ENCODE data around the gene SCFD2.

Gene SCFD2

GRCh38 chr4:53055716-53056403, 310.0 kb downstream of the SCFD2 start:
- no peak for TF ChIP-seq CTCF (IDR thresholded peaks at IDR 0.05; ENCODE audit: low read length, missing control alignments)
- no peak overlapping the region for H3K4me3 ChIP-seq (replicated peaks; ENCODE audit: low read depth, low read length)
- DNase-seq (ENCODE audit: low read depth) = no peak

- TF ChIP-seq CTCF (IDR thresholded peaks at IDR 0.05; ENCODE audit: low read length, missing control alignments) = no peak
- peak; percentile 88 for DNase-seq (ENCODE audit: low read depth)
- no peak overlapping the region for H3K4me3 ChIP-seq (replicated peaks; ENCODE audit: low read depth, low read length)
These were observed 310.6 kb downstream of the SCFD2 start for GRCh38 chr4:53055274-53055673.

- H3K4me3 ChIP-seq (replicated peaks; ENCODE audit: low read depth, low read length) = no peak overlapping the region
- DNase-seq (ENCODE audit: low read depth) = peak; percentile 60
- TF ChIP-seq CTCF (IDR thresholded peaks at IDR 0.05; ENCODE audit: low read length, missing control alignments) = no peak
These were observed 315.5 kb downstream of the SCFD2 start for GRCh38 chr4:53050361-53050774.

GRCh38 chr4:53049528-53049927, 316.3 kb downstream of the SCFD2 start:
- no peak for DNase-seq (ENCODE audit: low read depth)
- H3K4me3 ChIP-seq (replicated peaks; ENCODE audit: low read depth, low read length) = no peak overlapping the region
- no peak for TF ChIP-seq CTCF (IDR thresholded peaks at IDR 0.05; ENCODE audit: low read length, missing control alignments)

GRCh38 chr4:53044651-53044960, 321.3 kb downstream of the SCFD2 start:
- no peak for DNase-seq (ENCODE audit: low read depth)
- TF ChIP-seq CTCF (IDR thresholded peaks at IDR 0.05; ENCODE audit: low read length, missing control alignments) = no peak
- H3K4me3 ChIP-seq (replicated peaks; ENCODE audit: low read depth, low read length) = no peak overlapping the region

GRCh38 chr4:53043891-53044650, 321.8 kb downstream of the SCFD2 start:
- H3K4me3 ChIP-seq (replicated peaks; ENCODE audit: low read depth, low read length) = no peak overlapping the region
- TF ChIP-seq CTCF (IDR thresholded peaks at IDR 0.05; ENCODE audit: low read length, missing control alignments) = no peak
- DNase-seq (ENCODE audit: low read depth) = no peak

- no peak for TF ChIP-seq CTCF (IDR thresholded peaks at IDR 0.05; ENCODE audit: low read length, missing control alignments)
- DNase-seq (ENCODE audit: low read depth) = no peak
- no peak overlapping the region for H3K4me3 ChIP-seq (replicated peaks; ENCODE audit: low read depth, low read length)
These were observed 322.8 kb downstream of the SCFD2 start for GRCh38 chr4:53043055-53043454.

Measured in fibroblast of pulmonary artery (primary cell).